ENCODE data around the gene AGER.
"Not testable (repeated sequence)": the region's sequence is repeated elsewhere in the genome, so short reads cannot be mapped to it uniquely, and the experiment has no call there.

AGER gene

GRCh38 chr6:32184084-32184640 lies at the start of gene AGER:
AGER (minus strand) TSS chr6:32184253; CDS start chr6:32184222, 31 bp downstream.
- no peak within 1 kb of the TSS for H3K4me3 ChIP-seq (ENCODE audit: low read depth, low read length)

DNA sequence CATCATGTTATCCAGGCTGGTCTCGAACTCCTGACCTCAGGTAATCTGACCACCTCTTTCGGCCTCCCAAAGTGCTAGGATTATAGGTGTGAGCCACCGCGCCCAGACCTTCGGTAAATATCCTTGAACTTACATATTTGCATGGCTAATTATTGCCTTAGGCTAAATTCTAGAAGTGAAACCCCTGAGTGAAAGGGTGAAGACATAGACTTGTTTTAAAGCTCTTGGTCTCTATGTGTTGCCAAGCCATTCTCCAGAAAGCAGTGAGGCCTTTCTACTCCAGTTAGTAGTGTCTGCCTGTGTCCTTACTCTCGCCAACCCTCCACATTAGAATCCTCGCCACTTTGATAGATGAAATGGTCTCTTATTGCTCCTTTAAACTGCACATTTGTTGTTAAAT lies 42.4 kb upstream of the AGER start:
- no peak overlapping the region for H3K4me3 ChIP-seq (ENCODE audit: low read depth, low read length)

DNA sequence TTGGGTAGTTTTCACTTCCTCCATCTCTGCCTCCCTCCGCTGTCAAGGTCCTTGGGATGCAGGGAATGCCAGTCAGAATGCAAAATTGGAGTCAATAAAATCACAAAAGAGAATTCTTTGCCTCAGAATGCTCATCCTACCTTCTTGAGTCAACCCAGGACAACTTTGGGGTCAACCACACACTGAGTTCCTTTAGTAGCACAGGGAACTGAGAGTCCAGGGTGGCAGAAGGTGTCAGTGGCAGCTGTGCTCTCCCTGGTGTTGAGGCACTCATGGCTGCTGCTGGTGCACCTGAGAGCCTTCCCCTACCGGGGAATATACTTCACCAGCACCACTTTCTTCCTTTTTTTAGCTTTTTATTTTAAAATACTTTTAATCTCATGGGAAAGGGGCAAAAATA lies 40.6 kb upstream of the AGER start:
- H3K4me3 ChIP-seq (ENCODE audit: low read depth, low read length), result no peak overlapping the region

GRCh38 chr6:32223258-32224235 lies 39.5 kb upstream of the AGER start, which contains the start of gene NOTCH4:
NOTCH4 (minus strand) TSS chr6:32224067; CDS start chr6:32223928, 139 bp downstream.
- no peak within 1 kb of the TSS for H3K4me3 ChIP-seq (ENCODE audit: low read depth, low read length)

GRCh38 chr6:32222333-32223230 lies 38.5 kb upstream of the AGER start:
- H3K4me3 ChIP-seq (ENCODE audit: low read depth, low read length), result no peak overlapping the region

DNA sequence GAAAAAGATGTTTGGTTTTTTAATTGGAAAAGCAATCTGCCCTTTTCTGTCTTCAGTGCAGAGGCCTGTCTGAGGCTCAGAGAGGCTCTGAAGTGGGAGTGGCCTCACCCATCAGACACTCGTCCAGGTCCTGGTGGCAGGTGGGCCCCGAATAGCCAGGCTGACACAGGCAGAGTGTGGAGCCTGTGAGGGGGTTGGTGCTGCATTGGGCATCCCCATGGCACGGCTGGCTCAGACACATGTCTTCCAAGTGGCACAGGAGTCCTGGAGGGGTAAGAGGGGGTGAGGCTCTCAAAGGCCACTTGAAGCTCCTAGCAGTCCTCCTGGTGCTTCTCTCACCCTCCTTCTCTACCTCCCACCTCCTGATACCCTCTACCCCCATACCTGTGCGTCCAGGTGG lies 36.0 kb upstream of the AGER start:
- no peak overlapping the region for H3K4me3 ChIP-seq (ENCODE audit: low read depth, low read length)

DNA sequence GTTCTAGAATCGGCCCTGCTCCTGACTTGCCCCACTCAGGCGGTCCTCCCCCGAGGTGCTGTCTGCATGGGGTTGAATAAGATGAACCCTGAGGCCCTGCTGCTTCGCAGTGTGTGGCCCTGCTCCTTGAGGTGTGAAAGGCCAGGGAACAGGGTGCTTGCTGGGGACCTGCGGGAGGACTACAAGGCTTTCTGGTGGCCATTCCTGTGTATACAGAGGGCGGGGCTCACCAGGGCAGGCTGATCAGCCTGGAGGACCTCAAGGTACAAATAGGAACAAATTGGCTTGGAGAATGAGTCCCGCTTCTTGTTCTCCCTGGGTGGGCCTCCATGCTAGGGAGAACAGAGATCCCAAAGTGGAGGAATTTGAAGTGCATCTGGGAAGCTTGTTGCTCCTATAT lies 34.1 kb upstream of the AGER start:
- H3K4me3 ChIP-seq (ENCODE audit: low read depth, low read length), result no peak overlapping the region

GRCh38 chr6:32216998-32217397 lies 32.9 kb upstream of the AGER start:
- no peak overlapping the region for H3K4me3 ChIP-seq (ENCODE audit: low read depth, low read length)

- H3K4me3 ChIP-seq (ENCODE audit: low read depth, low read length), result no peak overlapping the region
Measured at GRCh38 chr6:32216285-32216684, 32.2 kb upstream of the AGER start.

DNA sequence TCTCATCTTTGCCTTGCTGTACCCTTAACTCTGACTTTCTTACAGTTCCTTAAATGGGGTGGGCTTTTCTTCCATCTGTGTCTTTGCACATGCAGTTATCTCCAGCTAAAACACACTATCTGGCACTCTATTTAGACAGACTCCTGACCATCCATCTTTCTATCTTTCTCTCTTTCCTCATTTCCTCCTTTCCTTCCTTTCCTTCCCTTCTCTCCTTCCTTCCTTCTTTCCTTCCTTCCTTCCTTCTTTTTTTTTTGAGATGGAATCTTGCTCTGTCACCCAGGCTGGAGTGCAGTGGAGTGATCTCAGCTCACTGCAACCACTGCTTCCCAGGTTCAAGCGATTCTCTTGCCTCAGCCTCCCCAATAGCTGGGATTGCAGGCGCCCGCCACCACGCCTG lies 31.6 kb upstream of the AGER start:
- no peak overlapping the region for H3K4me3 ChIP-seq (ENCODE audit: low read depth, low read length)

DNA sequence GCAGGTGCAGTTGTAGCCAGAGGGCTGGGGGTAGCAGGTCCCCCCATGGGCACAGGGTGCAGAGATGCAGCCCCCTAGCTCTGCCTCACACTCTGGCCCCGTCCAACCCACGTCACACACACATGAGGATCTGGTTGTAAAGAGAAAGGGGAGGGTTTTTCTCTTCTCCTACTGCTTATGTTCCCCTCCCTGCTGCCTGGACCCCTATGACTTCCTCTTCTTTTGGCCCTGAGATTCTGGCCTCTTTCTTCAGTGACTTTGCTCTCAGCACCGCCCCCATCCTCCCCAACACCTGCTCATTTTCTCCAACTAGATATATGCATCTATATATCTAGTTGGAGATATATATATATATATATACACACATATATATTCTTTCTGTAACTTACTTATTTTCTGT lies 30.1 kb upstream of the AGER start:
- no peak overlapping the region for H3K4me3 ChIP-seq (ENCODE audit: low read depth, low read length)

GRCh38 chr6:32213649-32214048 lies 29.6 kb upstream of the AGER start:
- no peak overlapping the region for H3K4me3 ChIP-seq (ENCODE audit: low read depth, low read length)

DNA sequence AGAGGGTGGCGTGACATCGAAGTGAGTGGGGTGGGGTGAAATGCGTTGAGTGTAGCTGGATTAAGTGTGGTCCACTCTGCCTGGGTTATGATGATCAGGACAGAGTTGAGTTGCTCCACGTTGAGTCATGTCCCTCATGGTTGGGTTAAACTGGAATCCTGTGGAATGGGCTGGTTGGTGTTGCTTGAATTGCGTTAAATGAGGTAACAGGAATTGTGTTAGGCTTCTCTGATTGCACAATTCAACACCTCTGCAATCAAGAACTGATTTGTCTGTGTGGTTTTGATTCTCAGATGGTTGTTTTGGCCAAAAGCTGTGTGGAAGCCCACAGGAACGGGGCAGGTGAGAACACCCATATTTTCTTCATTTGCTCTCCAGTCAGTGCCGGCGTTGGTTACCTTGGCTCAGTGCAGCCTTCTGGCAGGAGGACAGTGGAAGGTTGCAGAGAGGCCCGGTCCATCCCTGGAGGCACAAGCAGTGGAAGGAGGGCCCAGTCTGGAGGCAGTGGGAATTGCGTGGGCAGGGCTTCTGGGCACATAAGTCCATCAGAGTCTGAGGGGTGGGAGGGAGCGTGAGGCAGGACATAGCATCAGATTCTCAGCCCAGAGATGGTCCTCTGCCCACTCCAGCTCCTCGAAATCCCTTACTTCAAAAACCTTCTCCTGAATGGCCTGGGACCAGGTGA lies 28.2 kb upstream of the AGER start:
- H3K4me3 ChIP-seq (ENCODE audit: low read depth, low read length), result no peak overlapping the region

DNA sequence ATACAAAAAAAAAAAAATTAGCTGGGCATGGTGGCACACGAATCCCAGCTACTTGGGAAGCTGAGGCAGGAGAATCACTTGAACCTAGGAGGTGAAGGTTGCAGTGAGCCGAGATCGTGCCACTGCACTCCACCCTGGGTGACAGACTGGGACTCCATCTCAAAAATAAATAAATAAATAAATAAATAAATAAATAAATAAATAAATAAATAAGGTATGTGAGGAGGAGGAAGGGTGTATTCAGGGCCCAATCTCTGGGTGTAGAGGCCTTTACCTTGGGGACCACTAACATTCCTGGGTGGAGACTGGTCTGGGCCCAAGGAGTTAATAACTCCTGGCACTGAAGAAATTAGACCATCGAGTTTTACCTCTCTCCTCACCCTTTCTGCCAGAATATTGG lies 27.4 kb upstream of the AGER start:
- not testable (repeated sequence) for H3K4me3 ChIP-seq (ENCODE audit: low read depth, low read length)

GRCh38 chr6:32210191-32210601 lies 26.1 kb upstream of the AGER start:
- H3K4me3 ChIP-seq (ENCODE audit: low read depth, low read length), result no peak overlapping the region

GRCh38 chr6:32208996-32209395 lies 24.9 kb upstream of the AGER start:
- H3K4me3 ChIP-seq (ENCODE audit: low read depth, low read length), result no peak overlapping the region

GRCh38 chr6:32204268-32204715 lies 20.2 kb upstream of the AGER start:
- no peak overlapping the region for H3K4me3 ChIP-seq (ENCODE audit: low read depth, low read length)

- no peak overlapping the region for H3K4me3 ChIP-seq (ENCODE audit: low read depth, low read length)
Measured at GRCh38 chr6:32203426-32204267, 19.6 kb upstream of the AGER start.

- H3K4me3 ChIP-seq (ENCODE audit: low read depth, low read length), result no peak overlapping the region
Measured at GRCh38 chr6:32202186-32202585, 18.1 kb upstream of the AGER start.

Data from iPS-11a (cell line).